Keratinocyte (primary cell): Measurements from ENCODE around the gene EIF3B. TPM values are rescaled to one million over a fixed set of nuclear protein-coding genes. Genes with fewer than 3 reads are reported as not detected.
"Not testable (repeated sequence)": the region's sequence is repeated elsewhere in the genome, so short reads cannot be mapped to it uniquely, and the experiment has no call there.

ENCODE experiments used
- DNase-seq: peaks from one replicate; pipeline ENCODE4 v3.0.0-alpha.2; 2011; ENCODE audit warnings: low read depth, missing footprints, low spot score
- FAIRE-seq: peaks from 2 replicates; lab custom pipeline; 2011; peaks lifted over from hg19 to GRCh38; lab: Jason Lieb, UNC
- H2AFZ ChIP-seq: 2 replicates; pipeline ENCODE4 v1.6.0; 2012; ENCODE audit warnings: low read length, control low read depth, inconsistent platforms; ENCODE audit not compliant: control insufficient read depth
- H3K27ac ChIP-seq: 2 replicates; pipeline ENCODE4 v1.5.1; 2011; ENCODE audit warnings: low read length; ENCODE audit not compliant: control insufficient read depth, insufficient read depth
- H3K27me3 ChIP-seq: 3 replicates; pipeline ENCODE4 v1.6.0; 2011; ENCODE audit warnings: low read length; ENCODE audit not compliant: control insufficient read depth, insufficient read depth; ENCODE audit errors: extremely low read depth
- H3K36me3 ChIP-seq, 2 experiments: 2 replicates in 1 of 2; 3 replicates in 1 of 2; pipeline ENCODE4 v1.5.1; 2011; ENCODE audit warnings: low read length in 2 of 2, mild to moderate bottlenecking in 1 of 2; ENCODE audit not compliant: control insufficient read depth in 2 of 2, insufficient read depth in 2 of 2; ENCODE audit errors: extremely low read depth in 1 of 2
- H3K4me1 ChIP-seq: 3 replicates; pipeline ENCODE4 v1.5.1; 2011; ENCODE audit warnings: low read length; ENCODE audit not compliant: control insufficient read depth, insufficient read depth; ENCODE audit errors: extremely low read depth
- H3K4me2 ChIP-seq: 3 replicates; pipeline ENCODE4 v1.6.0; 2011; ENCODE audit warnings: low read depth, low read length; ENCODE audit not compliant: control insufficient read depth, insufficient read depth; ENCODE audit errors: extremely low read depth
- H3K4me3 ChIP-seq, 3 experiments: fragments of 200-600 bp in 1 of 3; sonication (generic) in 1 of 3; 2 replicates in 2 of 3; 3 replicates in 1 of 3; pipeline ENCODE4 v1.5.1; 2011 to 2016; ENCODE audit warnings: low read length in 3 of 3, mild to moderate bottlenecking in 3 of 3, control low read depth in 2 of 3, inconsistent platforms in 1 of 3, low read depth in 1 of 3, mixed read lengths in 1 of 3, mixed run types in 1 of 3, moderate library complexity in 1 of 3; ENCODE audit not compliant: control insufficient read depth in 2 of 3, insufficient read depth in 2 of 3; ENCODE audit errors: extremely low read depth in 1 of 3
- H3K79me2 ChIP-seq: 2 replicates; pipeline ENCODE4 v1.6.0; 2012; ENCODE audit warnings: low read length; ENCODE audit not compliant: control insufficient read depth, insufficient read depth
- H3K9ac ChIP-seq: 3 replicates; pipeline ENCODE4 v1.6.0; 2011; ENCODE audit warnings: low read length; ENCODE audit not compliant: control insufficient read depth, insufficient read depth; ENCODE audit errors: extremely low read depth
- H3K9me1 ChIP-seq: 3 replicates; pipeline ENCODE4 v1.6.0; 2011; ENCODE audit warnings: low read length; ENCODE audit not compliant: control insufficient read depth, insufficient read depth; ENCODE audit errors: extremely low read depth
- H3K9me3 ChIP-seq: 2 replicates; pipeline ENCODE4 v1.5.1; 2012; ENCODE audit warnings: low read depth, low read length; ENCODE audit not compliant: control insufficient read depth
- H4K20me1 ChIP-seq: 3 replicates; pipeline ENCODE4 v1.6.0; 2011; ENCODE audit warnings: low read length; ENCODE audit not compliant: control insufficient read depth, insufficient read depth; ENCODE audit errors: extremely low read depth
- EZH2 ChIP-seq: IDR thresholded peaks from one replicate; pipeline ENCODE4 v1.6.1; 2012; ENCODE audit warnings: inconsistent platforms, mild to moderate bottlenecking, low read length, moderate library complexity
- dilution Hi-C: fragments of 300-500 bp; cut with MboI; formaldehyde crosslinking; loops from one replicate; pipeline ENCODE4 v1.7.0; 2020; ENCODE audit warnings: low sequenced_read_pairs; ENCODE audit not compliant: extremely low pct_ligation_motif_present
- polyA plus RNA-seq, 5 experiments: library from polyadenylated mRNA; depleted of rRNA in 3 of 5; stranded (reverse) in 3 of 5; stranded (forward) in 1 of 5; unstranded in 1 of 5; fragments of >200 nt; gene quantifications; 1 replicate in 1 of 5; 2 replicates in 3 of 5; 3 replicates in 1 of 5; pipeline versions ENCODE4 v1.2.1 to v1.2.3, GENCODE V29; 2011 to 2012; ENCODE audit warnings: missing spikeins in 2 of 5, low read depth in 1 of 5, low replicate concordance in 1 of 5
- TF ChIP-seq, protein P1 (sequence below), 3 experiments: IDR thresholded peaks in 1 of 3; conservative IDR thresholded peaks in 1 of 3; optimal IDR thresholded peaks in 1 of 3; 2 replicates in 2 of 3; 3 replicates in 1 of 3; pipeline versions ENCODE3 to v1.5.1; 2011; ENCODE audit warnings: low read length in 3 of 3, mild to moderate bottlenecking in 3 of 3, moderate library complexity in 2 of 3, control low read depth in 1 of 3, inconsistent platforms in 1 of 3; ENCODE audit not compliant: insufficient read depth in 2 of 3; ENCODE audit errors: extremely low read depth in 1 of 3

EIF3B gene
- polyA plus RNA-seq, 1 donor (not counting 4 experiments of a cell fraction or from before 2014, with no cell fraction given): 169 TPM

DNA sequence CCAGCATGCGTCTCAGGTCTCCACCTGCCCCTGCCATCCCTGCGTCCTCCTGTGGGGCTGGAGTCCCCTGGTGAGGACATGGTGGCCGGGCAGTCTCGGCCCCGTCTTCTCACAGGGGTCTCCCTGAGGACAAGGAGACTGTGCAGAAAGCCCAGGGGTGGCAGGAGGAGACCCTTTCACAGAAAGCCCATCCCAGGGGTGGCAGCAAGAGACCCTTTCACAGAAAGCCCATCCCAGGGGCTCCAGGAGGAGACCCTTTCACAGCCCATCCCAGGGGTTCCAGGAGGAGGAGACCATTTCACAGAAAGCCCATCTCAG lies 34.0 kb downstream of the EIF3B start:
- dilution Hi-C loops: no loop called here
- TF ChIP-seq EZH2: no peak
- TF ChIP-seq, protein P1, sequence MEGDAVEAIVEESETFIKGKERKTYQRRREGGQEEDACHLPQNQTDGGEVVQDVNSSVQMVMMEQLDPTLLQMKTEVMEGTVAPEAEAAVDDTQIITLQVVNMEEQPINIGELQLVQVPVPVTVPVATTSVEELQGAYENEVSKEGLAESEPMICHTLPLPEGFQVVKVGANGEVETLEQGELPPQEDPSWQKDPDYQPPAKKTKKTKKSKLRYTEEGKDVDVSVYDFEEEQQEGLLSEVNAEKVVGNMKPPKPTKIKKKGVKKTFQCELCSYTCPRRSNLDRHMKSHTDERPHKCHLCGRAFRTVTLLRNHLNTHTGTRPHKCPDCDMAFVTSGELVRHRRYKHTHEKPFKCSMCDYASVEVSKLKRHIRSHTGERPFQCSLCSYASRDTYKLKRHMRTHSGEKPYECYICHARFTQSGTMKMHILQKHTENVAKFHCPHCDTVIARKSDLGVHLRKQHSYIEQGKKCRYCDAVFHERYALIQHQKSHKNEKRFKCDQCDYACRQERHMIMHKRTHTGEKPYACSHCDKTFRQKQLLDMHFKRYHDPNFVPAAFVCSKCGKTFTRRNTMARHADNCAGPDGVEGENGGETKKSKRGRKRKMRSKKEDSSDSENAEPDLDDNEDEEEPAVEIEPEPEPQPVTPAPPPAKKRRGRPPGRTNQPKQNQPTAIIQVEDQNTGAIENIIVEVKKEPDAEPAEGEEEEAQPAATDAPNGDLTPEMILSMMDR (optimal IDR thresholded peaks at IDR 0.05 in 1 of 3, IDR thresholded peaks at IDR 0.05 in 1 of 3, conservative IDR thresholded peaks at IDR 0.05 in 1 of 3; ENCODE audit: extremely low read depth in 1 of 3, insufficient read depth in 2 of 3, low read length in 3 of 3): no peak
- Histone ChIP-seq H3K27ac (no peak overlapping the region), H2AFZ (no peak overlapping the region), H3K9ac (no peak overlapping the region), H3K36me3 (peaks cover 0 to 10% of the 10 kb centered on the region in 2 experiments), H3K79me2 (no peaks in the 10 kb centered on the region), H4K20me1 (no peaks in the 10 kb centered on the region), H3K4me2 (no peak overlapping the region), H3K4me1 (no peaks in the 10 kb centered on the region), H3K4me3 (no peak overlapping the region), H3K9me1 (no peaks in the 10 kb centered on the region), H3K9me3 (no peaks in the 10 kb centered on the region), H3K27me3 (no peaks in the 10 kb centered on the region)
- FAIRE-seq (no peak), DNase-seq (no peak)

DNA sequence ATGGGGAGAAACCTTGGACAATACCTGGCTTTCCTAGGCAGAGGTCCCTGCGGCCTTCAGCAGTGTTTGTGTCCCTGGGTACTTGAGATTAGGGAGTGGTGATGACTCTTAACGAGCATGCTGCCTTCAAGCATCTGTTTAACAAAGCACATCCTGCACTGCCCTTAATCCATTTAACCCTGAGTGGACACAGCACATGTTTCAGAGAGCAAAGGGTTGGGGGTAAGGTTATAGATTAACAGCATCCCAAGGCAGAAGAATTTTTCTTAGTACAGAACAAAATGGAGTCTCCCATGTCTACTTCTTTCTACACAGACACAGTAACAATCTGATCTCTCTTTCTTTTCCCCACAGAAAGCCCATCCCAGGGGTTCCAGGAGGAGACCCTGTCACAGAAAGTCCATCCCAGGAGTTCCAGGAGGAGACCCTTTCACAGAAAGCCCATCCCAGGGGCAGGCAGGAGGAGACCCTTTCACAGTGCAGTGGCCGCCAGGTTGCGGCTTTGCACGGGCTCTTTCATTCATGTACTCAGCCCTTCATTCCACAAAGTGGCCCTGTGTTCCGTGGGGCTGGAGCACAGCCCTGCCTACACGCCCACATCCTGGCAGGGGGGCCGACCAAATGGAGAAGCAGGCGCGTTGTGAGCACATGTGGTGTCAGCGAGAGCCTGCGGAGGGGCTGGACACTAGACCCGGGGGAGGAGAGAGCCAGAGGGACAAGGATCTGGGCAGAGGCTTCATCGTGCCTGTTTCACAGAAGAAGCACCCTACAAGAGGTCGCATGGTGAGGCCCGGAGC lies 35.6 kb downstream of the EIF3B start:
- FAIRE-seq, H3K79me2 ChIP-seq, H3K27me3 ChIP-seq, H3K9ac ChIP-seq, dilution Hi-C loops, H3K27ac ChIP-seq, H3K4me2 ChIP-seq, DNase-seq, H3K4me1 ChIP-seq, H3K36me3 ChIP-seq, H3K9me3 ChIP-seq, H3K4me3 ChIP-seq, H4K20me1 ChIP-seq, H2AFZ ChIP-seq, H3K9me1 ChIP-seq: not testable (repeated sequence)

DNA sequence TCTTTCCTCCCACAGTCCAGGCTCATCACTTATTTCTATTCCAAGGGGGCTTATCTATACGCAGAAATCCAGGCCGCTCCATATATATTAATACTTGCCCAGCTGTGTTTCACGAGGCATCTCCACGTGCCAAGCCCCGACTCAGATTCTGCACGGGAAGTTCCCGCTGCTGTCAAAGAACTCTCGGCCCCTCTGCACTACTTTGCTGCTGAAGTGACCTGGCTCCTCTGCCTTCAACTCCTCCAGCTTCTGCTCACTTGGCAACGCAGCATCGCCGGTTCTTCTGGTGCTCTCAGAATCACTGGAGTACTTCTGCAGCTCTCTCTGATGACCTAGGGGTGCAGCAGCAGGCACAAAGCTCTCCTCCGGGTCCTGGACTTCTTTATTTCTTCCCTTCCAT lies 39.1 kb downstream of the EIF3B start:
- TF ChIP-seq EZH2: no peak
- FAIRE-seq: no peak
- no peaks in the 10 kb centered on the region for H4K20me1 ChIP-seq

More for the DNA sequence above, 39.1 kb downstream of the EIF3B start:
- H3K4me3 ChIP-seq: no peak overlapping the region
- H3K9me1 ChIP-seq: no peaks in the 10 kb centered on the region
- dilution Hi-C loops: no loop called here
- H3K9me3 ChIP-seq: no peaks in the 10 kb centered on the region
- peaks cover 0 to 9% of the 10 kb centered on the region in 2 experiments for H3K36me3 ChIP-seq
- H3K27me3 ChIP-seq: no peaks in the 10 kb centered on the region
- H3K9ac ChIP-seq: no peak overlapping the region
- no peak overlapping the region for H3K4me2 ChIP-seq
- no peaks in the 10 kb centered on the region for H3K4me1 ChIP-seq
- no peak for DNase-seq
- no peaks in the 10 kb centered on the region for H3K79me2 ChIP-seq
- H2AFZ ChIP-seq: no peak overlapping the region
- H3K27ac ChIP-seq: no peak overlapping the region
